Measurements from ENCODE around the gene RERE.

Gene RERE

GRCh38 chr1:8540971-8541370 lies 276.5 kb downstream of the RERE start:
- ATAC-seq: no peak
- H3K4me3 Mint-ChIP-seq: peak overlapping the region; percentile 8 to 29

GRCh38 chr1:8540261-8540941 lies 277.0 kb downstream of the RERE start:
- H3K27me3 Mint-ChIP-seq: no peaks in the 10 kb centered on the region
- DNase-seq (no peak), ATAC-seq (peak; percentile 91)
- peaks cover 46% of the 10 kb centered on the region for H3K4me1 Mint-ChIP-seq
- peaks cover 0 to 8% of the 10 kb centered on the region in 2 donors for H3K9me3 Mint-ChIP-seq
- H3K4me3 Mint-ChIP-seq: peak overlapping the region; percentile 51 to 66
- H3K27ac Mint-ChIP-seq: peak overlapping the region; percentile 92 to 97

More at GRCh38 chr1:8540971-8541370, 276.5 kb downstream of the RERE start:
- Mint-ChIP-seq H3K27ac (peak overlapping the region; percentile 92 to 97), H3K9me3 (peaks cover 0 to 8% of the 10 kb centered on the region in 2 donors), H3K4me1 (peaks cover 42% of the 10 kb centered on the region), H3K27me3 (no peaks in the 10 kb centered on the region)
- no peak for DNase-seq

GRCh38 chr1:8539683-8540082 lies 277.8 kb downstream of the RERE start:
- Mint-ChIP-seq H3K4me3 (peak overlapping the region; percentile 18 to 21), H3K4me1 (peaks cover 47% of the 10 kb centered on the region), H3K27ac (peak overlapping the region; percentile 92 to 97), H3K27me3 (no peaks in the 10 kb centered on the region), H3K9me3 (peaks cover 0 to 6% of the 10 kb centered on the region in 2 donors)
- peak; percentile 55 for ATAC-seq
- no peak for DNase-seq

GRCh38 chr1:8538502-8538901 lies 278.9 kb downstream of the RERE start:
- H3K4me1 Mint-ChIP-seq: peaks cover 58% of the 10 kb centered on the region

GRCh38 chr1:8537991-8538390 lies 279.4 kb downstream of the RERE start:
- H3K4me3 Mint-ChIP-seq: no peak overlapping the region
- H3K9me3 Mint-ChIP-seq: no peaks in the 10 kb centered on the region
- no peaks in the 10 kb centered on the region for H3K27me3 Mint-ChIP-seq
- no peak for ATAC-seq
- H3K4me1 Mint-ChIP-seq: peaks cover 64% of the 10 kb centered on the region
- no peak for DNase-seq
- no peak overlapping the region for H3K27ac Mint-ChIP-seq

More at GRCh38 chr1:8538502-8538901, 278.9 kb downstream of the RERE start:
- no peak overlapping the region for H3K4me3 Mint-ChIP-seq
- DNase-seq (no peak), ATAC-seq (no peak)
- no peaks in the 10 kb centered on the region for H3K9me3 Mint-ChIP-seq
- no peaks in the 10 kb centered on the region for H3K27me3 Mint-ChIP-seq
- no peak overlapping the region for H3K27ac Mint-ChIP-seq

- no peak overlapping the region for H3K4me3 Mint-ChIP-seq
- H3K9me3 Mint-ChIP-seq: no peaks in the 10 kb centered on the region
- DNase-seq: no peak
- ATAC-seq: no peak
- H3K27me3 Mint-ChIP-seq: no peaks in the 10 kb centered on the region
- H3K4me1 Mint-ChIP-seq: peaks cover 67% of the 10 kb centered on the region
- no peak overlapping the region for H3K27ac Mint-ChIP-seq
Observed at GRCh38 chr1:8536515-8536914, 280.9 kb downstream of the RERE start.

GRCh38 chr1:8533907-8534306 lies 283.5 kb downstream of the RERE start:
- H3K27me3 Mint-ChIP-seq: no peaks in the 10 kb centered on the region
- H3K27ac Mint-ChIP-seq: no peak overlapping the region
- DNase-seq: no peak
- H3K4me3 Mint-ChIP-seq: peak overlapping the region; percentile 42 to 63
- no peak for ATAC-seq
- H3K9me3 Mint-ChIP-seq: no peaks in the 10 kb centered on the region
- peaks cover 43% of the 10 kb centered on the region for H3K4me1 Mint-ChIP-seq

GRCh38 chr1:8533124-8533523 lies 284.3 kb downstream of the RERE start:
- Mint-ChIP-seq H3K9me3 (no peaks in the 10 kb centered on the region), H3K27ac (peak overlapping the region; percentile 12 to 44), H3K4me3 (peak overlapping the region; percentile 42 to 63), H3K27me3 (no peaks in the 10 kb centered on the region), H3K4me1 (peaks cover 40% of the 10 kb centered on the region)
- ATAC-seq (peak; percentile 80), DNase-seq (no peak)

GRCh38 chr1:8529901-8530300 lies 287.5 kb downstream of the RERE start:
- Mint-ChIP-seq H3K4me3 (no peak overlapping the region), H3K27me3 (no peaks in the 10 kb centered on the region), H3K9me3 (no peaks in the 10 kb centered on the region), H3K4me1 (peaks cover 35% of the 10 kb centered on the region), H3K27ac (peak overlapping the region in 1 of 2 donors; percentile 39)
- DNase-seq: no peak
- no peak for ATAC-seq

GRCh38 chr1:8527941-8528340 lies 289.5 kb downstream of the RERE start:
- no peak overlapping the region for H3K27ac Mint-ChIP-seq
- ATAC-seq: no peak

GRCh38 chr1:8525558-8526275 lies 291.7 kb downstream of the RERE start:
- Mint-ChIP-seq H3K27me3 (no peaks in the 10 kb centered on the region), H3K4me1 (peaks cover 17% of the 10 kb centered on the region), H3K27ac (no peak overlapping the region), H3K9me3 (no peaks in the 10 kb centered on the region), H3K4me3 (no peak overlapping the region)
- DNase-seq: peak; percentile 73 to 84
- ATAC-seq: peak; percentile 95

More at GRCh38 chr1:8527941-8528340, 289.5 kb downstream of the RERE start:
- H3K9me3 Mint-ChIP-seq: no peaks in the 10 kb centered on the region
- H3K27me3 Mint-ChIP-seq: no peaks in the 10 kb centered on the region
- no peak overlapping the region for H3K4me3 Mint-ChIP-seq
- DNase-seq: no peak
- H3K4me1 Mint-ChIP-seq: peaks cover 15% of the 10 kb centered on the region

GRCh38 chr1:8525216-8525557 lies 292.3 kb downstream of the RERE start:
- peaks cover 21% of the 10 kb centered on the region for H3K4me1 Mint-ChIP-seq
- H3K27ac Mint-ChIP-seq: no peak overlapping the region
- H3K27me3 Mint-ChIP-seq: no peaks in the 10 kb centered on the region
- H3K9me3 Mint-ChIP-seq: no peaks in the 10 kb centered on the region
- ATAC-seq (no peak), DNase-seq (no peak)
- H3K4me3 Mint-ChIP-seq: no peak overlapping the region

- H3K27me3 Mint-ChIP-seq: no peaks in the 10 kb centered on the region
- peaks cover 26% of the 10 kb centered on the region for H3K4me1 Mint-ChIP-seq
- ATAC-seq: no peak
Observed at GRCh38 chr1:8524627-8525157, 292.7 kb downstream of the RERE start.

GRCh38 chr1:8523666-8524206 lies 293.7 kb downstream of the RERE start:
- no peaks in the 10 kb centered on the region for H3K9me3 Mint-ChIP-seq
- H3K27me3 Mint-ChIP-seq: no peaks in the 10 kb centered on the region
- peak overlapping the region in 1 of 2 donors; percentile 63 for H3K4me3 Mint-ChIP-seq
- no peak for DNase-seq
- peak overlapping the region; percentile 83 to 96 for H3K27ac Mint-ChIP-seq
- H3K4me1 Mint-ChIP-seq: peaks cover 26% of the 10 kb centered on the region
- no peak for ATAC-seq

More at GRCh38 chr1:8524627-8525157, 292.7 kb downstream of the RERE start:
- Mint-ChIP-seq H3K4me3 (no peak overlapping the region), H3K27ac (no peak overlapping the region), H3K9me3 (no peaks in the 10 kb centered on the region)
- DNase-seq: no peak

GRCh38 chr1:8520483-8520966 lies 296.9 kb downstream of the RERE start:
- H3K27me3 Mint-ChIP-seq: no peaks in the 10 kb centered on the region
- no peak overlapping the region for H3K4me3 Mint-ChIP-seq

GRCh38 chr1:8519167-8519566 lies 298.3 kb downstream of the RERE start:
- DNase-seq (no peak), ATAC-seq (no peak)
- Mint-ChIP-seq H3K9me3 (no peaks in the 10 kb centered on the region), H3K27ac (no peak overlapping the region), H3K4me3 (no peak overlapping the region), H3K27me3 (no peaks in the 10 kb centered on the region), H3K4me1 (peaks cover 46% of the 10 kb centered on the region)

More at GRCh38 chr1:8520483-8520966, 296.9 kb downstream of the RERE start:
- no peak for ATAC-seq
- H3K9me3 Mint-ChIP-seq: no peaks in the 10 kb centered on the region
- no peak for DNase-seq
- H3K27ac Mint-ChIP-seq: no peak overlapping the region
- H3K4me1 Mint-ChIP-seq: peaks cover 39% of the 10 kb centered on the region
